ENCODE results near the gene RAPGEF1.

GRCh38 chr9:131587906-131588305, 152.0 kb downstream of the RAPGEF1 start:
- no peak for TF ChIP-seq CTCF (IDR thresholded peaks at IDR 0.05)
- no peak for TF ChIP-seq POLR2A (IDR thresholded peaks at IDR 0.05)

Data from testis (tissue), 2 donors.